ENCODE data around the gene CNGA3.
A peak's percentile ranks its signal among the peaks of the same experiment; 100 is the strongest.

Gene CNGA3

GRCh38 chr2:98446850-98447249, 100.6 kb downstream of the CNGA3 start:
- no peak for DNase-seq (ENCODE audit: extremely low read depth, insufficient read length)
- no peak for TF ChIP-seq CTCF (IDR thresholded peaks at IDR 0.05; ENCODE audit: insufficient read depth, low read length, poor library complexity, severe bottlenecking)
- no peaks in the 10 kb centered on the region; the same call in 1 of the 2 replicates for H3K36me3 ChIP-seq (ENCODE audit: control insufficient read depth, insufficient read depth, low read length)
- no peaks in the 10 kb centered on the region for H3K27me3 ChIP-seq (replicated peaks; ENCODE audit: control insufficient read depth, insufficient read depth, low read length)
- peak overlapping the region; percentile 73 for H3K4me3 ChIP-seq (replicated peaks; ENCODE audit: low read depth, low read length)
